Midbrain (tissue), 1 donor: ENCODE measurements around the gene SPTSSB.
A peak's percentile ranks its signal among the peaks of the same experiment; 100 is the strongest.

Experiments used
- DNase-seq: peaks from one replicate; lab custom pipeline; 2025; lab: John Stamatoyannopoulos, UW

The SPTSSB gene

DNA sequence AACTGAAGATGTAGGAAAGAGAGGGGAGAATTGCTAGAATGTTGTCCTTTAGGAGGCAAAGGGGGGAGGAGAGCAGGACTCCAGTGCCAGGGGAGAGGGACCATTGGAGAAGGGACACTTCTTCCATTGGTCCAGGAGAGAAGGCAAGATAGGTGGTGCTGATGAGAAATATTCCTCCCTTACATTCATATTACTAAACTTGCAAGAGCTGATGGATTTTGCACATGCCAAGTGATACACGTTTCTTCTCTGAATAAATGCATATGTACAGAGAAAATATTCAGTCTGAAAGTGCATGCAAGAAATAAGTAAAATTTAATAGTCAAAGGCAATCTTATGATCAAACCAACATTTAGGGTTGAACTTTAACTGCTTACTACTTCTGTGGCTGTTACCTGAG lies 21.5 kb upstream of the SPTSSB start:
- no peak for DNase-seq

DNA sequence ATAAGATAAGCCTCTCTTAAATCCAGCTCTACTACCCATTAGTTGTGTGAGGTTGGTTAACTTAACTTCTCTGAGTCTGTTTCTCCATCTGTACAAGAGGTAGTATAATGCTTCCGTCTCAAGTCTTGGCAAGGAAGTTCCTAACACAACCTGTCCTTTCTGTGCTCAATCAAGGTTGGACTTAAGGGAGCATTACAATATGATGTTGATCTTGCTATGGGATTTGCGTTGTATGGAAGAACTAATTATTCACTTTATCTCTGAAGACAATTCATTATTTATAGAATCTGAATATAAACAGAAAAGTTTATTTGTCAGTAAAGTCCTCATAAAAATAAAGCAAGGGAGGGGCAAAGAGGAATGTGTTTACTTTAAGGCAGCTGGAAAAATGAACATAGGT lies 18.9 kb upstream of the SPTSSB start:
- DNase-seq = no peak

DNA sequence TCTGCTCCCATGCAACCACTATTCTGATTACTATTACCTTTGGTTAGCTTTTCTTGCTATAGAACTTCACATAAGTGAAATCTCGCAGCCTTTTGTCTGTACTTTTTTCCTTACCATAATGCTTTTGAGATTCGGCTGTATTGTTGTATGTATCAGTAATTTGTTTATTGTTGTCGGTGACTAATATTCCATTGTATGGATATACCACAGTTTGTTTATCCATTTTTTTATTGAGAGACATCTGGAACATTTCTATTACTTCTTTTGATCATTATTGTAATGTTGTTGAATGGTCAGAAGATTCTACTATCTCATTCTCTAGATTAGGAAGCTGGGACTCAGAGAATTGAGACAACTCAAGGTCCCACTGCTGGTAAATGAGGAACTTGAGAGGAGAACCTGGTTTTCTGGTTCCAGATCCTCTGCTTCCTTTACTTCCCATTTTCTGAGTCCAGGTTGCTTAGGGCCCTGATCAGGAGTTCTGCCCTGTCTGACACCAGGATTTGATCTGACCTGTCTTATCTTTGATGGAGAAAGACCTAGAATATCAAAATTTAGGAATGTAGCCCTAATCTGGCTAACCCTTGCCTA lies 18.2 kb upstream of the SPTSSB start:
- DNase-seq = no peak

DNA sequence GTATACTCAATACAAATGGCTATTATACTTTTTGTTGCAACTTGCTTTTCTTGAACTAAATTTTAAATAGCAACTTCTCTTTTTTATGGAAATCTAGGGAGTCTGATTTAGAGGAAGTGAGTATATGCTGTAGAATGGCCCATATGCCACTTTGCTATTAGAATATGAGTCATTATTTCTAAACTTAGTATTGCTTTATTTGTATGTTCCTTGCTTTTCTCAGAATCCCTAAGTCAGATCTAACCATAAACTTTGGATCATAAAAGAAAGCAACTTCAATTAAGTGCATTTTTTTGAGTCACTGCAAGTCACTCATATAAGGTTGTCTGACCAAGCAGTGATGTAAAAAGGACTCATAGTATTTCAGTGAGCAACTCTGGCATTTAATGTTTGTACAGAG lies 17.5 kb upstream of the SPTSSB start:
- DNase-seq = no peak

DNA sequence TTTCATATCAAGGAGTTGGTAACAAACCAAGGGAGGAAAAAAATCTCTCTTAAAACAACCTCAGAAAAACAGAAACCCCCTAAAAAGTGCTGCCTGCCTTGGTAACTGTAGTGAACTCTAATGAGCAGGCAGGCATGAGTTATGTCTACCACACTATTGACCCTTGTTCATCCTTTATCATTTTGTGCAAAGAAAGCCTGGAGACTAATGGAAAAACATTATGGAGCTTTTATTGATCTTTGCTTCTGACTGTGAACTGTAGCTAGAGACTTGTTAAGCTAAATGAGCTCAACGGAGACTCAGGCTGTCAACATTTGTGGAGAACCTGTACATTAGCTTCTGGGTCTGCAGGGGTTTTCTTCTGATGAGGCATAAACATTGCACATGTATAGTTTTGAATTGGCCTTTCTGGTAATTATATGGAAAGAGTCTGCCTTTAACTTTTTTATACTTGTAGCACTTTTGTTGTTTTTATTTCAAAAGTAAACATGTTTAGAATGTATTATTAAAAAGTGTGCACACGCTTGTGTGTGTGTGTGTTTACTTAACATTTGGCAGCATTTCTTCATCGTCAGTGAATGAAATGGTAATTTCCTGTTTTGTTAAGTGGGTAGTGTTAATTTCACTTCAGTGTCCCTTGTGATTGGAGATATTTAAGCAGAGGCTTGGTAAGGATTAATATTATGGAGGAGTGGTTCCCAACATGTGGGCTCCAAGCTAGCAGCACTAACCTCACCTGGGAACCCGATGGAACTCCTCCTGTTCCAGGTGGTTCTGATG lies 15.9 kb upstream of the SPTSSB start:
- DNase-seq = no peak

DNA sequence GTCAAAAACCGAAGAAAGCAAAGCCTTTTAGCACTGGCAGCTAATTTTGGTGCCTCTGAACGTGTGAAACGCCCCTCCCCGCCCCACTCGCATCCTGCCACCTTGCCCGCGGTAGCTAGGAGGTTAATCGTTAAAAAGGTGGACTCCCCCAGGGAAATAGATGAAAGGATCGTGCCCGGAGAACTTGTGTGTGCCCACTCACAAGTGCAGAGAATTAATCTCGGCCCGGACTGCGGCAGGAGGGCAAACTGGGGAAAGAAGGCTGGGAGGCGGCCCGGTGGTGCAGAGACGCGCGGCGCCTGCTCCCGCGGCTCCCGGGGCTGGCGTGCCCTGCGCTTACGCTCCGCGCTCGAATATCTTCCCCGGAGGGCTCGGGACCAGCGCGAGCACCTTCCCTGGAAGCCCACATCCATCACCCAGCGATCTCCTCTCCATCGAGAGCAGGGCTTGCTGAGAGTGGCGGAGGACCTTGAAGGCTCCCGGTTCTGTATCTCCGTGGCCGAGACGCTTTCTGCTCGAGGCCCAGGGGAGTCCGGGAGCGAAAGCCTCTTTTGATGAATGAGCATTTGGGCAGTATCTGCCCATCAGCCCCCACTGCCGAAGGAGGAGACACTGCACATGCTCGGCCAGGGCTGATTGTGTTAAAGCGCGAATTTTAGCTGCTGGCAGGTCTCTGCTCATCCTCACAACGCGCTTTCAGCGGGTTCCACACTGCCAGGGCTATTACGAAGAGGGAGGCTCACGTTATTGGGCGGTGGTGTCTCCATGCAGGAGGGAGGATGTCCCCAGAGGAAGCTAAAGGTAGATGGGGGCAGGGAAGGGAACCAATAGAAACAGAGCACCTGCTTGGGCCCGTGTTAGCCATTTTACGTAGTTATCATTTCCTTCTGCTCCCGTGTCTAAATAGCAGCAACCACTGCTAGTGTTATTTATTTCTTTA lies 1.3 kb upstream of the SPTSSB start:
- peak; percentile 35 for DNase-seq

DNA sequence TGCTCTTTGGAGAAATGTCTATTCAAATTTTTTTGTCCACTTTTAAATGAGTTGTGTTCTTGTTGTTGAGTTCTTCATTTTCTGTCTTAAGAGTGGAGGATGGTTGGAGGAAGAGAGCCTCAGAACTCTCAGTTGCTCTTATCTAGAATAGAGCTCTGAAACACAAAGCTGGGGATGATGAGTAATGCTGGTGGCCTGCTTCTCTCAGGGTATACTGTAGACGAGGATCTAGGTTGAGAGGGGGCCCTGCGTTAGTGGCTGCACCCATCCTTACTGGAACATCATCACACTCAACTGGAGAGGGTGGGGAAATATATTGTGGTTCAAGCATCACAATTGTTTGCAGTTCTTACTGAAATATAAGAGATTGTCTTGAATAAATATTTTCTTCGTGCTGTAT lies 1.8 kb downstream of the SPTSSB start:
- DNase-seq = no peak

DNA sequence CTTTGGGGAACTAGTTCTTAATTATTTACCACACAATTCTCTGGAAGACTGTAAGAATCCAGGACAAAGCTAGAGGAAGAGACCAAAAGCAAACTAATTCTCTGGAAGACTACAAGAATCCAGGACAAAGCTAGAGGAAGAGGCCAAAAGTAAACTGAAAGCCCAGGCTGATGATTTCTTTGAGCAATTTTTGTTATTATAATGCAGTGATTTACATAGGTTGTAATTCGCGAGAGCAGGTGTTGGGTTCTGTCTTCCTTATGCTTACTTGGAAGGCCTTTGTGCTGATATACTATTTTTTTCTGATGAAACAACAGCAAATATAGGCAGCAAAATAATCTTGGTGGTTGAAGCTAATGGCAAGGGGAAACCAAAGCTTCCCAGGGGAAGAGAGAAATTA lies 5.2 kb downstream of the SPTSSB start:
- no peak for DNase-seq

DNA sequence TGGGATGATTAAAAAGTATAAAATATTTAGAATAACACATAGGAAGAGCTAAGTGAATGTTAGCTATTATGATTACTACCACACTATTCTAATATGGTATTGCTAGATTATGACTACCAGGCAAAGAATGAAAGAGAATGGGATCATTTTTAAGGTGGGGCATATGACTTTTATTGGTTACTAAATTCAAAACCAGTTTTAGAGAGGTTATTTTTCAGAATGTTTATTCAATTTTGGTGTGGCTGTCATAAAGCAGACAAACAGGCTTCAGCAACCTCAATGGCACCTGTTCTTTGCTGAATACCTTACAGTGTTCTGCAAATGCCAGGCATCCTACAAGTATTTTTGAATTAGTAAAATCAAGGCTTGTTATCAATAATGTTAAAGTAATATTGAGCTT lies 12.8 kb downstream of the SPTSSB start:
- no peak for DNase-seq

DNA sequence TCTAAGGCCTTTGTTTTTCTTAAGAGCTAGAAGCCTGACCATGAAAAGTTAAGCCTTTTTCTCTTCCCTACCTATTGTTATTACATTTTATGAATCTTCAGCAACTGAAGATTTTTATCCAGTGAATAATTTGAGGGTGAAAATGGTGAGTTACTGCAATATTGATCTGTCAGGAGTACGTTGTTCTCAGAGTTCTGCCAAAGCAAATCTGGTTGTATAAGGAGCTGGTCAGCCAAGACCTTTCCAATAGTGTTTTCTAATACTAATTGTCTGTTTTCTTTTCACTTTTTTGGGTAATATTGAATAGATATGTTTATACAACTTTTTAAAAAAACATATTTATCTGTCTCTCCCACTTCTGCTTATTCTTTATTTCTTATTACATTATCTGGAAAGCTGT lies 15.0 kb downstream of the SPTSSB start:
- DNase-seq = no peak

DNA sequence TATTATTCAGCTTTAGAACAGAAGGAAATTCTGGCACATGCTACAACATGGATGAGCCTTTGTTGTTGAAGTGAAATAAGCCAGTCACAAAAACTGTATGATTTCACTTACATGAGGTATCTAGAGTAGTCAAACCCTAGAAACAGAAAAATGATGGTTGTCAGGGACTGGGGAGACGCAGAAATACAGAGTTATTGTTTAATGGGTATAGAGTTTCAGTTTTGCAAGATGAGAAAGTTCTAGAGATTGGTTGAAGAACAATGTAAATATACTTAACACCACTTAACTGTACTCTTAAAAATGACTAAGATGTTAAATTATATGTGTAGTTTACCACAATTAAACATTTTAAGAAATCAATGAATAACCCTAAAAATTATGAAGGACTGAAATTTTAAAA lies 15.8 kb downstream of the SPTSSB start:
- DNase-seq = no peak

DNA sequence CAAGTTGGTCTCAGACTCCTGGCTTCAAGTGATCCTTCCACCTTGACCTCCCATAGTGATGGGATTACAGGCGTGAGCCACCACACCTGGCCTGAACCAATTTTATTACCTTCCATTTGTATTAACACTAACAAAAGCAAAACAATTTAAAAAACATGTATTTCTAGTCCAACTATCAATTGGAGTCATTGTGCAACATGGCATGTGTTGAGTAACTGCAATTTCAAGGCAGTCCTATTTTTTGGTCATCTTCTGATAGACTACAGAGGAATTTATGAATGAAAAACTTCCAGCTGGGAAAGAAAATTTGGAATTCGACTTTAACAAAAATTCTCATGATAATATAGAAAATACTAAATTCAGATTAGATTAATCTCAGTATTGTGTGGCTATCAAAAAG lies 16.8 kb downstream of the SPTSSB start:
- DNase-seq = no peak

DNA sequence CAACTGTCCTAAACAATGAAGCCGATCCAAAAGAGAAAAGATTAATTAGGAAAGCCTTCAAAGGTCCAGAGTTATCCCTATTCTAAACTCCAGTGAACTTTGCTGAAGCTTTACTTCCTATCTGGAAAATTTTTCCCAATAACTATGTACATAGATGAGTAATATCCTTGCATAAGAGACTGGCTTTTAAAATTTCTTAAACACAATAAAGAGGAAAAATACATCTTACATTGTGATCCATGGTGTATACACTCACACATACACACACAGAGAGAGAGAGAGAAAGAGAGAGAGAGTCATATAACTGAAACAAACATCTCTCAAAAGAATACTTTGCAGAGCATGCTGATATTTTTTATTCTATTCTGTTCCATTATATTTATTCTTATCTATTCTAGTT lies 20.0 kb downstream of the SPTSSB start:
- DNase-seq = no peak

DNA sequence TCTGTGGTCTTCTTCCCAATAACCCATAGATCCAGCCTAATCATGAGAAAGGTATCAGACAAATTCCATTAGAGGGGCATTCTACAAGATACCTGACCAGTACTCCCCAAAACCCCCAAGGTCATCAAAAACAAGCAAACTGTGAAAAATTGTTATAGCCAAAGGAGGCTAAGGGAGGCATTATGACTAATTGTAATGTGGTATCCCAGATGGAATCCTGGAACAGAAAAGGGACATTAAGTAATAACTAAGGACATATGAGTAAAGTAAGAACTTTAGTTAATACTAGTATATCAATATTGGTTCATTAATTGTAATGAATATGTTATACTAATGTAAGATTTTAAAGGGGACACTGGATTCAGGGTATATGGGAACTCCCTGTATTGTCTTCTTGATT lies 20.4 kb downstream of the SPTSSB start:
- no peak for DNase-seq

DNA sequence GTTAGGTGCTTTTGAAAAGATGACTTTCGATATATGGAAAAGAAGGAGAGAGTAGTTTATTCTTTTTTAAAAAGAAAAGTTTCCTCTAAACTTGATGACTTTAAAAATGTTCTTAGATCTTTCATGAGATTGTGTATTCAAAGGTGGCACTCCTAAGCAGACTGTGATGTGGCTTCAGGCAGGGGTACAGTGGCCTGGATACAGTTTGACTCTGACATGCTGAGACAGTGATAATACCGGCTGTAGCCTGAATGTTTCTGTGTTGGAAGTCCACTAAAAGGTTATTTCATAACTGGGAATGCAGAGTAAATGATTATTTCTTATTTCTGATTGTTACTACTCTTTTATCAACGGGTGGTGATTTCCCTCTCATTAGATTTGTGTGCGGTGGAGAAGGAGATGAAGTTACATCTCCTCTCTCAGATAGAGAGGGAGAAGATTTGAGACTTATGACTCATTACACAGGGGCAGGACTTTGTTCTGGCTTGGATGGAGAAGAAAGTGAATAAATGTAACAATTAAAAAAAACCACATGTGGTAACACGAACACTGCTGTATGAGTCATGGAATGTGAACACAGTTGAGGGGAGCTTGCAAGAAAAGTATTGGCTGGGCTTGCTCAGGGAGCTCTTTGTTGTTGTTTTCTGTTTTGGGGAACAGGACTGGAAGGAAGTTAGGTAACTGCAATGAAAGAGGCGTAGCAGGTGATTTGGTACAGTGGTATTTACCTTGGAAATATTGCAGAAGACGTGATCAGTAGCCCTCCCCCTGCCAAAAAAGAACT lies 21.6 kb downstream of the SPTSSB start:
- no peak for DNase-seq

DNA sequence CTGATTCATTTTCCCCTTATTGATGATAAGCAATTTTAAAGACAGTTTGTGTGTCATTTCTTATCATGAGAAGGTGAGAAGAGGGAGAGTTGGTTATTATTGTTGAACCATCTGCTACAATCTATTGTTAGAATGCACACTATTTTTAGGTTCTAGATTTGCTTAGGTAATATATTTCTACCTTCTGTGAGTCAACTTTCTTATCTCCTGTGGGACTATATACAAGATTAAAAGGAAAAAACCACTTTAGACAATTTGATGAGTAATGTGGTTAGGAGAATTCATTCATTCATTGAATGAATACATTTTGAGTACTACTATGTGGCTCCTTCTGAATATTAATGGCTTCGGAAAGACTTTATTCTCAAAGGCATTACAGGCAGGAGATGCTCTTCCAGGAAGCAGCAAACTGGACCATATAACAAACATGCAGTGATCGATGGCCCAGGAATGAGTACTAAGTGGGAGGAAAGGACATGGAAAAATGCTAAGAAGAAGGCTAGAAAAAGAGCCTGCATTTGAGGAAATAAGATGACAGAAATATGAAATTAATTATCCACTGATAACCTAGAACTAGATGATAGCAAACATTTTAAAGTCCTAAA lies 22.4 kb downstream of the SPTSSB start:
- no peak for DNase-seq

DNA sequence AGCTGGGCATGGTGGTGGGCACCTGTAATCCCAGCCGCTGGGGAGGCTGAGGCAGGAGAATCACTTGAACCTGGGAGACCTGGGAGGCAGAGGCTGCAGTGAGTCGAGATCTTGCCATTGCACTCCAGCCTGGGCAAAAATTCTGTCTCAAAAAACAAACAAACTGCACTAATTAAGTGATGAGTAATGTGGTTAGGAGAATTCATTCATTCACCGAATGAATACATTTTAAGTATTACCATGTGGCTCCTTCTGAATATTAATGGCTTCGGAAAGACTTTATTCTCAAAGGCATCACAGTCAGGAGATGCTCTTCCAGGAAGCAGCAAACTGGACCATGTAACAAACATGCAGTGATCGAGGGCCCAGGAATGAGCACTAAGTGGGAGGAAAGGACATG lies 23.6 kb downstream of the SPTSSB start:
- no peak for DNase-seq

DNA sequence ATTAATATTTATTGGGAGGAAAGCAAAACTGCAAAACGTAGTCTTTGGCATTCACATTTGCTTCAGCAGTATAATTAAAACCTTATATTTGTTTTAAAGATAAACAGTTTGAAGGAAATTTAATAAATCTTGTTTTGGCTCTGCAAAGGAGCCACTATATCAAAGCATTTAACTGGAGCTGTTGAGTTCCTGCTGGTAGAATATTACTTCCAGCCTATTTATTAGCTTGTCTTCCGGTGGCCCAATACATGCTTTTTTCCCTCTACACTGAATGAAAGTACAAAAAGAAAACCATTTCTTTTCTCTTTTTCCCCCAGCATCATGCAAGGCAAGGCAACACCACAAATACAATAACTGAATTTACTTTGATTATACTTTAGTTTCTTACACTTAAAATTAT lies 26.3 kb downstream of the SPTSSB start:
- DNase-seq = no peak

DNA sequence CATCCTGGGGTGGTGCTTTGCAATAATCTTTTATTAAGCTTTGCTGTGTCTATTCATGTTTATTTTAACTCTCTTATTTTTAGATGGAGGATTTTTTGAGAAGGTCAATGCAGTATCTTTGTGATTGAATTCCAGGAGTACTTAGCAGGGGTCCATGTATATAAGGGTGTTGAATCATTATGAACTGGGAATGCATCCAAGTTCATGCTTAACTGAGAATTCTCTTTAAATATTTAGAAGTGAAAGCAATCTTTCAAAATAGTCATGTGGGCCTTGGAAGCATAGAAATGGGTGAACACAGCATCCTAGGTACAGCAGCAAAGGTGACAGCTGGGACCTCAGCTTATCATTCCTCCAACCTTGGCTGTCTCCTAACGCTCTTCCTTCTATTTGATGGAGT lies 27.3 kb downstream of the SPTSSB start:
- DNase-seq = no peak

DNA sequence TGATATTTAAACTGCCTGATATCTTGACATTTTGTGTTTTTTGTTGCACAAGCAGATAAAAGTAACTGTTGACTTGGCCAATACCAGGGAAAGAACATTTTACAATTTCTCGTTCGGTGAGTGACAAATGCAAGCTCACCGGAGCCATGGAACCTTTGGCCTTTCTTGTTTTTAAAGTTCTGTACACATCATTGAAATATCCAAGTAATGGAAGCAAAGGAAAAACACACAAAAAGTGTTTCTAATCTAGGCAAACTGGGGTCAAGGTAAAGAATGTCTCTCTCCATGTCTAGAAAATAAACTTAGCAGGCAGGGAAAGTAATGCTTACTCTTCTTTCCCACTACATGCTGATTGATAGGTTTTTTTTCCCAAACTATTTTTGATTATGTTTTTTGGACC lies 27.8 kb downstream of the SPTSSB start:
- DNase-seq = no peak

DNA sequence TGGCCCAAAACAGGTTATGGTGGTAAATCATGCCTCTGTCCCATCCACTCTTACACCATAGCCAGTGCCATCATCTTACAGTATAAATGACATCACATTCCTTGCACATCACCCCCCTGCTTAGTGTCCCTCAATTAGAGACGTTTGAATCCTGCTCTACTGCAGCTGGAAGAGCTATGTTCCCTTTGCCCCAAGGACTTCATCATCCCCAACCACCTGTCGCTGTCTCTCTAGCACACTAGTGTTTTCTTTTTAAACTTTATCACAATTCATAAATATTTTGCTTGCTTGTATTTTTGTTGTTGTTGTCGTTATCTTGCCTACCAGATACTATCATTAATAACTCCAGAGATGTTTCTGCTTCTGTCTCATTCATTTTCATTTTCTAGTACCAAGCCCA lies 28.7 kb downstream of the SPTSSB start:
- DNase-seq = no peak
